GM18907 (cell line): Measurements from ENCODE around the gene SMIM43.
"Not testable (repeated sequence)": the region's sequence is repeated elsewhere in the genome, so short reads cannot be mapped to it uniquely, and the experiment has no call there.

Source experiments
- ATAC-seq: cut with Tn5 transposase; IDR thresholded peaks from one replicate; pipeline ENCODE4 v1.9.1; 2021; ENCODE audit warnings: mild to moderate bottlenecking, moderate library complexity; ENCODE audit not compliant: unreplicated experiment

The SMIM43 gene

DNA sequence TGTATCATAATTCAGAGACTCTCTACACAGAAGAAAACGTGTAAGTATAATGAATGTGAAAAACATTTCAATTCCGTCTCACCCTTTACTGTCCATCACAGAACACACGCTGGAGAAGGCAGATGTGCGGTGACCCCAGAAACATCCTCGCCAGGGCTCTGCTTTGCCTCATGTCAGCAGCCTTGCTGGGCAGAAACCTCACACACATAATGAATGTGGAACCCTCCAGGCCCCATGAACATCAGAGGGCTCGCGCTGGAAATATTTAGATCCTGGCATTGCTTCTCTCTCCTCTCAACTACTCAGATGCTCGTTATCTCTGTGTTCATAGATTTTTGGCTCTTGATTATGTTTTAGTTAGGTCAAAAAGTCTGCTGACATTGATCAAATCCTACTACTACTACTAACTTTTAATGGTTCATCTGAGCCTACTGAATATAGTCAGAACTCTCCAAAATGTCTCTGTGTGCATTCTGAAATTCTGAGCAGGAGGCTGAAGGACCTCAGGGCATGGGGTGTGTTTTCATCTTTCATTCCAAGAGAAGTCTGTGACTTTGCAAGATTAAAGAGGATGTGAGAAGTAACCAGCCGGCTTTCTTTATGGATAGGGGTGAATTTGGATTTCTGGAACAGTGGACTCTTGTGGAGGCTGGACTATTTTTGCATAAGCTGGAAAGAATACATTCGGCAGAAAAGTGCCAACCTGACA is 27.0 kb downstream of the SMIM43 start:
- no peak for ATAC-seq

DNA sequence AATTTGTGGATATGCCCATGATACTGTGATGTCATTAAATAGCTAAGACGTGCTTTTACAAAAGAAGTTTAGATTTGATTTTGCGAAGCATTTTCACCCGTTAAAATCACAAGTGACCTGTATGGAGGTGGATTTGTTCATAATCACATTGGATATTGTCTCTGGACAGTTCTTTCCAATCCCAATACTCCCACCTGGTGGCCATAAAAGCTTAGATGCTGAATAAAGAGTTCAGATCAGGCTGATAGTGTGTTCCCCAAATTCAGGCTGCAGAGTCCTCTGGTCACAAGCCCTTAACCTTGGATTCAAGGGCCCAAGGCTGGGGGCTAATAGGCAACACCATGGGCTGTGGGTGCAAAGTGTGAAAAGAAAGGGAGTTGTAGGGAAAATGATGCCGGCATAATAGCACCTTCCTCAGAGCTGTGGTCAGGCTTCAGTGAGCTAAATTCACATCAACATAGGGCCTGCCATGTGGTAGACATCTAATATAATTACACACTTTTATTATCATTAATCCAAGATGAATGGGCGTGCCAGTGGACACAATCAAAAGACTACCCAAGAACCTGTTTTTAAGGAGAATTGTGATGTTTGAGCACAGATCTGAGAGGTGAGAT is 28.1 kb downstream of the SMIM43 start:
- peak; percentile 67 for ATAC-seq

DNA sequence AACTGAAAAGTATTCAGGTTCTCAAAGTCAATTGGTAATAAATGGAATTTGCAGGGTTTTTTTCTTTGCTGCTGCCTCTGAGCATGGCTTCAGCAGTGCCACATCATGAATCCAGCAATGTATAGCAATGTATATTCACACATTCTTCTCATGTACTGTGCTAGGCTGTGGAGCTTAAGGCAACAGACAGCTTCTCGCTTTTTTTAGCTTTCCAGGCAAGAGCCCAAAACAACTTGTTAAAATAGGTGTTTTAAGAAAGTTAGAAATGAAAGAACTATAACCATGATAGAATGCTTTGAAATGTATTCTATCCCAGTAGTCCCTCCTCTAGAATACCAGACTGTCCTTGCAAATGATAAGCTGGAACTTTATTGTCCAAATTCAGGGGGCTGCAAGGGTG is 30.4 kb downstream of the SMIM43 start:
- ATAC-seq: no peak

DNA sequence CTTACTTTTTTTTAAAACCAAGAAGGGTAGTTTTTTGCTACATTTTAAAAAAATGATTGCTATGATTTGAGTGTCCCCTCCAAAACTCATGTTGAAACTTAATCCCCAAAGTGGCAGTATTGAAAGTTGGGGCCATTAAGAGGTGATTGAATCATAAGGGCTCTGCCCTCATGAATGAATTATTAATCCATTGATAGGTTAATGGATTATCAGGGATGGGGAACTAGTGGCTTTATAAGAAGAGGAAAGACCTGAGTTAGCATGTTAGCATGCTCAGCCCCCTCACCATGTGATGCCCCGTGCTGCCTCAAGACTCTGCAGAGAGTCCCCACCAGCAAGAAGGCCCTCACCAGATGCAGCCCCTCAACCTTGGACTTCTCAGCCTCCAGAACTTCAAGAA is 31.0 kb downstream of the SMIM43 start:
- no peak for ATAC-seq

DNA sequence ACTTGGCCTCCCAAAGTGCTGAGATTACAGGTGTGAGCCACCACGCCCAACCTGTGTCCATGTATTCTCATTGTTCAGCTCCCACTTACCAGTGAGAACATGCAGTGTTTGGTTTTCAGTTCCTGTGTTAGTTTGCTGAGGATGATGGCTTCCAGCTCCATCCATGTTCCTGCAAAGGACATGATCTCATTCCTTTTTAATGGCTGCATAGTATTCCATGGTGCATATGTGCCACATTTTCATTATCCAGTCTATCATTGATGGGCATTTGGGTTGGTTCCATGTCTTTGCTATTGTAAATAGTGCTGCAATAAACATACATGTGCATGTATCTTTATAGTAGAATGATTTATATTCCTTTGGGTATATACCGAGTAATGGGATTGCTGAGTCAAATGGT is 35.2 kb downstream of the SMIM43 start:
- not testable (repeated sequence) for ATAC-seq

DNA sequence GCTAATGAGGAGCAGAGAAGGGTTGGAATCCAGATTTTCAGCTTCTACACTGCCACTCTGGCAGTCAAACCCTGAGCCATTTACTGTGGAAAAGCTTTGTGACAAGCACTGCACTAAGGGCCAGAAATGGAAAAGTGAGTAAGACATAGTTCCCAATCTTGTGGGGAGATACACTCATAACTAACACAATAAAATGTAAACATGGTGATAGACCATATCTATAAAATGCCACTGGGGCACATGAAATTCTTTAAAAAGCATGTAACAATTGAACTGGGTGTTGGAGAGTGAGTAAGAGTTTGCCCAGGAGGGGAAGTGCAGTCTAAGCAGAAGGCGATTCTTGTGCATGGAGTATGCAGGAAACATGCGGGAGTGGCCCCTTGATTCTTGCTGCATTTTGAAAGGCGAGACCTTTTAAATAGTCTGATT is 36.2 kb downstream of the SMIM43 start:
- no peak for ATAC-seq

DNA sequence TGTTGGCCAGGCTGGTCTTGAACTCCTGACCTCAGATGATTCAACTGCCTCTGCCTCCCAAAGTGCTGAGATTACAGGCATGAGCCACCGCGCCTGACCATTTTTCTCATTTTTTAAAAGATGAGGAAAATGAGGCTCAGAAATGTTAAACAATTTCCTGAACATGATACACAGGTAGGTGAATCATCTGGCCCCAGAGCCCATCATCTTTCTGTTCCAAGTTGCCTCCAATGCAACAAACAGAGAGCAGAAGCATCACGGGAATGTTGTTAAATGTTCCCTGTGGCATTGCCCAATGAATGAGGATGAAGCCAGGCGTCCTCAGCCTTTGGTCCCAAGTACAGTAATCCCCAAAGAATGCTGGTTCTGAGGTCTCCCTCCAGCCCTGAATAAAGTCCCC is 36.9 kb downstream of the SMIM43 start:
- no peak for ATAC-seq

DNA sequence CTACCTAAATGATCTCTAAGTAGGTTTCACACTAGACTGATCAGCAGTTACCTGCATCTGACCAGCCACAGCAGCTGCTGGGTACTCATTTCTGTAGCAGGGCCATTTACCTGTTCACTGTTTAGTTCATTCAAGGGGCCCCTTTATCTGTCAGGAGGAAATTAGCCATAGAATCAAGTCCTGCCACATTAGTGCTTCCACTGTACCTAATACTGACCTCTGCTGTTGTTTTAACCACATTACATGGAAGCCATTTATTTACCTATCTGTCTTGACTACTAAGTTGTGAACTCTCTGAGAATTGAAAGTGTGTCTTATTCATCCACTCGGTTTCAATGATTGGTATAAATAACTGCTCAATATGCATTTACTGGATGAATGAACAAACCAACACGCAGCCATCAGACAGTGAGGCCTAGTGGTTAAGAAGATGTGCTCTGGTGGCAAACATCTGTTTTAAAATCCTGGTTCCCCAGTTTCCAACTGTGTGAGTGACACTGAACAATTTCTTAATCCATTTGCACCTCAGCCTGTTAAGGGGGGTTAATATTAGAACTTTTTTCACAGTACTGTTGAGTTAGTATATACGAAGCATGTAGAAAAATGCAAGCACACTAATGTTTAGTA is 38.2 kb downstream of the SMIM43 start:
- peak; percentile 98 for ATAC-seq

DNA sequence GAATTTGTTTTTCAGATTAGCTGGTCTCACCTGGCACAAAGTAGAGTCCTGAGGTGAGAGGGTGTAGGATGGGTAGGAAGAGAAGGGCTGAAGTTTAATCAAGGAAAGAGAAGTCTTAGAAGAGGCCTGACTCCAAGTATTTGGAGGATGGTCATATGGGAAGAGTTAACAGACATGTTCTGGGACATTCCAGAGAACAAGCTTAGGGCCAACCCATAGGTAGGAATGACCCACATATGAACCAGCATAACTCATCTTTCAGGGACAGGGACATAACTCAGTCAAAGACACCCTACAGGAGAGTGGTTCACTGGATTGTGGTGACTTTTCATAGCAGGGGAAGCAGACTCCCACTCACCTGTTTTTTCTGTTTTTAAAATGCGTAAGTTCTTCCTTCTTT is 40.3 kb downstream of the SMIM43 start:
- no peak for ATAC-seq

DNA sequence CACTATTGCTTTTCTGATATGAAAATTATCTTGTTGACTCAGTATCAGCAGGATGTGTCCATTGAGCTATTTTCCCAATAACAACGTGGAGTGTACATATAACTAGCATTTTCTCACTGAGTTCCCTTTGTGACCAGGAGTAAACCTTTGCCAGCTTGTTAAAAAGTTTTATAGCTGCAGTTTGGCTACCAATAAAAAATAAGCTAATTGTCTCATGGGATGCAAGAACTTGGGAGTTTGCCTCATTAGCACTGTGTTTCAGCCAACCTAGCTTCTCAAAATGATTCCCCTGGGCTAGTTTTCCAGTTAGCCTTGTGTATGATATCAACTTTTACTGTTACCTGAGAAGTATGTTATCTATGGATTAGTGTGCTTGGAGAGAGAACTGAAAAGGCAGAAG is 43.3 kb downstream of the SMIM43 start:
- no peak for ATAC-seq

DNA sequence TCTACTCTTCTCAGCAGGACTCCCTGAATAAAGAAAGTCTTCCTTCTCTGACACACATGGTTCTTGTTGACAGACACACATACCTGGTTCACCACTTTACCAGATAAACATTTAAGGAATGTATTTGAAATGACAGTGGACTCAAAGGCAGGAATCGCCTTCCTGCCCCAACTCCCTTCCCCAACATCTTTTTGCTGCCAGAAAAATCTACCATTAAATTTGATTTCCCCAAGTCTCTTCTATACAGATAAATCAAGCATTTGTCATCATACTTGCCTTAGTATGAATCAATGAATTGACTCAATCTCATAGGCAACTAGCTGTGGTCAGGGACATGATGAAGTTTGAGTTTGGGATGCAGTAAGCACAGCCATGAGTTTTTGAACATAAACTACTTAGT is 44.9 kb downstream of the SMIM43 start:
- ATAC-seq: no peak

DNA sequence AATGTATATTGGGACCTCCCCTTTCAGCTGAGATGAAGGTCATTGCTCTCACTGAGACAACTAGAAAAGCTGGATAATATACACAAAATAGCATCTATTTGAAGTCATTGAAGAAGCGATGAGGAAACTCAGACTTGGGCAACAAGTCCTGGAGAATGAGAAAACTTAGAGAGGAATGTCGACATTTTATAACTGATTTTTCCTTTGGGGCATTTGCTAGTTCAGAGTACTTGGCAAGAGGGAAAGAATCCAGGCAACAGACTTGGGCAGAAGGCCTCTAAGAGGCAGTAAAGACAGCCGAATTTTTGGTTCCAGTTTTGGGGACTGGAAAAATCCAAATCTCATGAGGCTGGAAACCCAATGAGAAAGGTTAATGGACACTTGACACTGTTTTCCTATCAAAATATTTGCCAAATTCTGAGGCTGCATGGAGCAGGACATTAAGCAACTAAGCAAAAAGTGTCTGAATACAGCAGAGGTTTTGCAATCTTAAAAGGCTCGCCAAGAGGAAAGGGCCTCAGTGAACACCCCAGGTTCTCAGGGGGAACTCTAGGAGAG is 47.2 kb downstream of the SMIM43 start:
- ATAC-seq: no peak

DNA sequence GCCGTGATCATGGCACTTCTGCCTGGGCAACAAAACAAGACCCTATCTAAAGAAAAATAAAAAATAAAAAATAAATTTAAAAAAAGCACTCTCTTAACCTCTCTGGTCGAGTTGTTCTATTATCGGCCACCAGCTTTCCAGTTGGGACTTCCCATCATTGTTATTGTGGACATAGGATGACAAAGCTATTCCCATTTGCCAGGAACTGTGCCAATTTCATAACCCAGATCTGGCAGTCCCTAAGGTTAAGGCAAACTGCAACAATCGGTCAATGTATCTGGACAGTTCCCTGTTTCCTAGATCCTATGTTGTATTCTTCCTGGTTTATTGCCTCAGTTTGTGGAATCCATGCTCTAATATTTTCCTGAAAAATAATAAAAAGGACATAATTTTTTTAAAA is 50.4 kb downstream of the SMIM43 start:
- no peak for ATAC-seq

DNA sequence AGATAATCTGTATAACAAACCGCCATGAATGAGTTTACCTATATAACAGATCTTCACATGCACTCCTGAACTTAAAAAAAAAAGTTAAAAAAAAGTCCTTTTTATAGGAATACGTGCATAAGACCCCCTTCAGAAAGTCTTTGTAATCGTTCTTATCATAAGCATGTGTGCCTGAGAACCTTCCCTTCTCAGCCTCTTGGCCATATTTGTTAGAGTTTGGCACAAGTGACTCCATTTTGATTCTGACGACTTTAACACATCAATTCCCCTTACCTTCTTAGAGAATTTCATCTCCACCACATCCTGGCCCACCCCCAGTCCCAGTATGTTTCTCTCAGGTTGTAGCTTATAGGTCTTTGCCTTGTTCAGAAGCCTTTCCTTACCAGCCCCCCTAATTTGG is 52.2 kb downstream of the SMIM43 start:
- no peak for ATAC-seq

DNA sequence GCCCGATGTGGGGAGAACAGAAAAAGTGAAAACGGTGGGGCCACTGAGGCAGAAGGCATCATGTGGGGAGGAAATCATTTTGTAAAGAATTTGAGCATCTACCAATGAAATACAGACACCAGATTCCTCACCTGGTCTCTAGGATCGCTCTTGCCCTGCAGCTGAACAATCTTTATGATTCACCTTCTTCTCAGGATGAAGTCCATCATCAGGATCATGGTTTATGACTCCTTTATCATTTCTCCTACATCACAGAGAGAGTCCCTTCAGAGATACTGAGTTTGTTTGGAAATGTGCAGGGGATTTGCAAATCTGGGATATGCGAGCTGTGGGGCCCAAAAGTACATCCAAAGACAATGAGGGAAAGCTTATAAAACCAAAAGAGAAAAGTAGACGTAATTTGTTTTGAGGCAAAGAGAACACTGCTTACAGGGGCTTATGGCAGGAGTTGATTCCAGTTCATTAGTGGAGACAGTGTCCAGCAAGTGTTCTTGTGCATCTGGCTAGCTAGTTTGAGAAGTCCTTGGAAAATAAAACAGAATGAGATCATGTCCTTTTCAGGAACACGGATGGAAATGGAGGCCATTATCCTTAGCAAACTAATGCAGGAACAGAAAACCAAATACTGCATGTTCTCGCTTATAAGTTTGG is 52.8 kb downstream of the SMIM43 start:
- peak; percentile 2 for ATAC-seq

DNA sequence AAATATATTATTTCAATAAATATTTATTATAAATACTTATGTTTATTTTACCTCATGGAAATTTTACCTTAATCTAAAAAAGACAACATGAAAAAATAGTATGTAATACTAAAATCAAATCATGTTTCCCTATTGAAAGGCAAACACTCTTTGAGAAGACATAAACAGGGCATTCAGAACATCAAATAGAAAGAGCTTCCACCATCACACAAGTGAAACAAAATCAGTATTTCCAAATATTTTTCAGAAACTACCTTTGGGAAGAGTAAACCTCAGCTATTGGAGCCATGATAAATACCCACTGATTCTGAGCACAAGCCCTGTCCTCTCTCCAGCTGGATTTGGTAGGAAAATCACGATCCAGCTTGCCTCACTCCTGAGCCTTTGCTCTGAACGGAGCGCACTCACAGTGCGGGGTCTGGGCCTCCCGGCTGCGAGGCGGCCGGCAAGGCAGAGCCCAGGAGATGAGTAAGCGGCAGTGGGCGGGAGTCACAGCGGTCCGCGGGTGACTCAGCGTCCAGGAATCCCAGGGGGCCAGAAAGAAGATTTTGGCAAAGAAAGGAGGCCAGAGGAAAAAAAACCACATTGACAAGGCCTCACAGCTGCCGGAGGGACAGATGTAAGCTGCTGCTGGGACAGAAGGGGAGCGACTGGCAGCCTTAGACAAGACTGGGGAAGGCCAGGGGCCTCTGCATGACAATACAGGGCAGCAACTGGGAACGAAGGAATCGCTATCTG is 53.5 kb downstream of the SMIM43 start:
- ATAC-seq: peak; percentile 96

DNA sequence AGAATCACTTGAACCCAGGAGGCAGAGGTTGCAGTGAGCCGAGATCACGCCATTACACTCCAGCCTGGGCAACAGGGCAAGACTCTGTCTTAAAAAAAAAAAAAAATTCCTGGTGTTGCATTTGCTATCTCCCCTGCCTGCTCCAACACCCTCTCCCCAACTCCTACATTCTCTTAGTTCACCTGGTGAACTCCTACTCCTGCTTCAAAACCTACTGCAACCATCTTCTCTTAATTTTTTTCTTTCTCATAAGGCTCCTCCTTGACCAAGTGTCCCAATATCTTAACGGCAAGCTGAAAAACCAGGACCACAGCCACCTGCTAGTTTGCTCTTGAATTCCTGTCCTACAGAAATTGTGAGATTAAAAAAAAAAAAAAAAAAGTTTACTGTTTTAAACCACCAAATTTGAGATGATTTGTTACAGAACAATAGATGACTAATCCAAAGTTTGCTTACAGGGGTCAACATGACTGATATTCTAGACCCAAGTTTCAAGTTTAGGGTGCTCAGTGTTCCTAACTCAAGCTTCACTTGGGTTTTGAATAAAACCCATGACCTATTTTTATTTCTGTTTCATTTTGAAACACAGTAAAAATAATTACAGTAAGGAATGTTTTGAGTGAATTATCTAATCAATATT is 55.1 kb downstream of the SMIM43 start:
- ATAC-seq: no peak
